Thoracic aorta (tissue), 2 donors: ENCODE measurements around the gene RASGRF1. TPM values are rescaled to one million over a fixed set of nuclear protein-coding genes. Genes with fewer than 3 reads are reported as not detected.
A peak's percentile ranks its signal among the peaks of the same experiment; 100 is the strongest.

Experiments
- ATAC-seq: fragments of 150-250 bp; one replicate; pipeline ENCODE4 v1.8.0; 2017; ENCODE audit warnings: low read depth; ENCODE audit not compliant: insufficient number of reproducible peaks, low FRiP score
- DNase-seq: peaks from one replicate; pipeline ENCODE4 v3.0.0-alpha.2; 2020; ENCODE audit warnings: low spot score
- H3K27ac ChIP-seq, 2 donors: fragments of 200-600 bp; sonication (generic); 1 replicate in 1 of 2; 2 replicates in 1 of 2; pipeline ENCODE4 v1.5.1; 2016; ENCODE audit warnings: mild to moderate bottlenecking in 2 of 2, moderate library complexity in 2 of 2
- H3K27me3 ChIP-seq: fragments of 200-600 bp; sonication (generic); replicated peaks from 2 replicates; pipeline ENCODE4 v1.6.0; 2016; ENCODE audit warnings: mild to moderate bottlenecking; ENCODE audit not compliant: insufficient read depth
- H3K36me3 ChIP-seq: fragments of 200-600 bp; sonication (generic); one replicate; pipeline ENCODE4 v1.5.1; 2016
- H3K4me1 ChIP-seq, 2 donors: fragments of 200-600 bp; sonication (generic); 1 replicate in 1 of 2; 2 replicates in 1 of 2; pipeline versions ENCODE4 v1.5.1 to v1.6.0; 2016; ENCODE audit warnings: low read depth in 2 of 2, mild to moderate bottlenecking in 1 of 2; ENCODE audit not compliant: control insufficient read depth in 1 of 2
- H3K4me3 ChIP-seq: fragments of 200-600 bp; sonication (generic); 2 replicates; pipeline ENCODE4 v1.5.1; 2016; ENCODE audit warnings: mild to moderate bottlenecking
- H3K9me3 ChIP-seq: fragments of 200-600 bp; sonication (generic); 2 replicates; pipeline ENCODE4 v1.5.1; 2016
- total RNA-seq, 2 donors: library from RNA; depleted of rRNA; stranded (reverse); fragments of >200 nt; gene quantifications; one replicate each; pipeline versions ENCODE4 v1.1.0 to v1.2.3, GENCODE V29; 2016
- TF ChIP-seq, protein P1 (sequence below): fragments of 200-600 bp; sonication (generic); IDR thresholded peaks from one replicate; pipeline ENCODE4 v1.5.1; 2019; ENCODE audit warnings: antibody characterized with exemption

Gene RASGRF1
- total RNA-seq, 2 donors from 2014 or later: not detected

DNA sequence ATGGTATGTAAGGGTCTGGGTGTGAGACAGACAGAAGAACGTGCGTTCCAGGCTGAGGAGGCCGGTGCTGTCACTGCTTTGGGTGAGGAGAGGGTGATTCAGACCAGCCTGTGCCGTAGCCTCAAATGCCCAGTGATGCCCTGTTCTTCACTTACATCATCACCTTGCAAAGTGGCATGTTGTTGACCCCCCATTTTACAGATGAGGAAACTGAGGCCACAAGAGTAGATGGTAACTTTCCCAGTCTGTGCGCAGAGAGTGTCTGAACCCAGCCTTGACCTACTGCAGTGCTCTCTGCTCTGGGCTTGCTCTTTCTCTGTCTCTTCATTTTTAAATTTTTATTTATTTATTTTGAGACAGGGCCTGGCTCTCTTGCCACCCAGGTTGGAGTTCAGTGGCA is 144.1 kb downstream of the RASGRF1 start:
- H3K4me3 ChIP-seq: no peak overlapping the region
- H3K27ac ChIP-seq: no peak overlapping the region
- H3K9me3 ChIP-seq: no peaks in the 10 kb centered on the region
- H3K4me1 ChIP-seq: peaks cover 2 to 21% of the 10 kb centered on the region in 2 donors
- DNase-seq: no peak
- TF ChIP-seq, protein P1, sequence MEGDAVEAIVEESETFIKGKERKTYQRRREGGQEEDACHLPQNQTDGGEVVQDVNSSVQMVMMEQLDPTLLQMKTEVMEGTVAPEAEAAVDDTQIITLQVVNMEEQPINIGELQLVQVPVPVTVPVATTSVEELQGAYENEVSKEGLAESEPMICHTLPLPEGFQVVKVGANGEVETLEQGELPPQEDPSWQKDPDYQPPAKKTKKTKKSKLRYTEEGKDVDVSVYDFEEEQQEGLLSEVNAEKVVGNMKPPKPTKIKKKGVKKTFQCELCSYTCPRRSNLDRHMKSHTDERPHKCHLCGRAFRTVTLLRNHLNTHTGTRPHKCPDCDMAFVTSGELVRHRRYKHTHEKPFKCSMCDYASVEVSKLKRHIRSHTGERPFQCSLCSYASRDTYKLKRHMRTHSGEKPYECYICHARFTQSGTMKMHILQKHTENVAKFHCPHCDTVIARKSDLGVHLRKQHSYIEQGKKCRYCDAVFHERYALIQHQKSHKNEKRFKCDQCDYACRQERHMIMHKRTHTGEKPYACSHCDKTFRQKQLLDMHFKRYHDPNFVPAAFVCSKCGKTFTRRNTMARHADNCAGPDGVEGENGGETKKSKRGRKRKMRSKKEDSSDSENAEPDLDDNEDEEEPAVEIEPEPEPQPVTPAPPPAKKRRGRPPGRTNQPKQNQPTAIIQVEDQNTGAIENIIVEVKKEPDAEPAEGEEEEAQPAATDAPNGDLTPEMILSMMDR: no peak
- no peaks in the 10 kb centered on the region for H3K27me3 ChIP-seq
- ATAC-seq: no peak
- H3K36me3 ChIP-seq: no peaks in the 10 kb centered on the region

DNA sequence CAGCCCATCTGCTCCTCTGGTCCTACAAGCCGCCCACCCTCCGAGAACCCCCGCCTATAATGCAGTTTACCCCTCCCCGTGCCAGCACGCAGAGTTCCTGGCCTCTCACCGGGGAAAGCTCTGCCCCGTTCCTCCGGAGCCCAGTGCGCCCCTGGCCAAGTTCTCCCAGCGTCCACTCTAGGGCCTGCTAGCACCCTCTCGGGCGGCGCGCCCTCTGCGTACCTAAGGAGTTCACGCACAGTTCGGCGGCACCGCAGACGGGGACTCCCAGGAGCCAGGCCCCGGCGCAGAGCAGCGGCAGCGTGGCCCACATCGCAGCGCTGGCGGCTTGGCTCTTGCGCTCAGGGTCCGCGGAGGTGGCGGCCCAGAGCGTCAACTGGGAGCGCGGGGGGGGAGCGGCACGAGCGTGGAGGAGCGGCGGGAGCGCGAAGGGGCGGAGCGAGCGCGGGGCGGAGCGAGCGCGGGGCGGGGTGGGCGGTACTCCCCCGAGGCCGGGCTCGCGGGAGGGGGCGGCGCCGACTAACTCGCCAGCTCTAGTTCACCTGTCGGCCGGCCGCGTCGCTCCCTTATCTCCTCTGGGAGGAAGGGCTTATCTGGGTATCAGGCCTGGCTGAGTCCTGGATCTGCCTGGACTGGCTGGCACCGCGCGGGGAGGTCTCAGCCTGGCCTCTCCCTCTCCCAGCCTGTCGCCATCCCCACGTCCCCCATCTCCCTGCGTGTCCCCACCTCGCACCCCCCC is 145.7 kb downstream of the RASGRF1 start, which contains the start of gene CTSH:
Gene CTSH (minus strand): TSS at position 378 of the 739 bp plus-strand sequence. CDS start 65 bp downstream, at position 313.
- ATAC-seq: peak; percentile 70
- no peaks in the 10 kb centered on the region for H3K27me3 ChIP-seq

DNA sequence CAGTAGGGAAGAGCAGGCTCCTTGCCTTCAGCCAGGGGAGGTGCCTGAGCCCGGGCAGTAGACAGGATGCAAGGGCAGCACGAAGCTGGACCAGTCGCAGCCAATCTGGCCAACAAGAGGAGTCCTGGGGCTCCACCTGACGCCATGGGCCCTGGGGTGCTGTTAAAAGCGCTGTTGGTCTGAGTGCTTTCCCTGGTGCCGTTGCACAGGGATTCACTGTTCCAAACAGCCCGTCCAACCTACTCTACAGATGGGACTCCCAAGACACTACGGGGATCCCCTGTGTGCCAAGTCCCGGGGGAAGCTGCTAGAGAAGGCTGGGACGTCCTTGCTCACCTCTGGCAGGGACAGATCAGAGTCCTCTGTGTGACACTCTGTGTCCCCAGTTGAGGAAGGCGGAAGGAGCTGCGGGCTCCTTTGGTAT is 146.4 kb downstream of the RASGRF1 start:
- H3K4me1 ChIP-seq: peaks cover 0 to 23% of the 10 kb centered on the region in 2 donors
- no peaks in the 10 kb centered on the region for H3K27me3 ChIP-seq
- H3K27ac ChIP-seq: peak overlapping the region in 1 of 2 donors; percentile 12
- TF ChIP-seq, protein P1: no peak
- H3K9me3 ChIP-seq: no peaks in the 10 kb centered on the region
- ATAC-seq: no peak
- H3K36me3 ChIP-seq: no peaks in the 10 kb centered on the region
- DNase-seq: no peak
- H3K4me3 ChIP-seq: peak overlapping the region; percentile 90

More for the DNA sequence above, 145.7 kb downstream of the RASGRF1 start, which contains the start of gene CTSH:
- Histone ChIP-seq H3K36me3 (no peaks in the 10 kb centered on the region), H3K9me3 (no peaks in the 10 kb centered on the region), H3K4me1 (peaks cover 0 to 20% of the 10 kb centered on the region in 2 donors), H3K27ac (peak within 1 kb of the TSS in 1 of 2 donors; percentile 16), H3K4me3 (peak within 1 kb of the TSS; percentile 90)
- no peak for DNase-seq
- TF ChIP-seq, protein P1: no peak

DNA sequence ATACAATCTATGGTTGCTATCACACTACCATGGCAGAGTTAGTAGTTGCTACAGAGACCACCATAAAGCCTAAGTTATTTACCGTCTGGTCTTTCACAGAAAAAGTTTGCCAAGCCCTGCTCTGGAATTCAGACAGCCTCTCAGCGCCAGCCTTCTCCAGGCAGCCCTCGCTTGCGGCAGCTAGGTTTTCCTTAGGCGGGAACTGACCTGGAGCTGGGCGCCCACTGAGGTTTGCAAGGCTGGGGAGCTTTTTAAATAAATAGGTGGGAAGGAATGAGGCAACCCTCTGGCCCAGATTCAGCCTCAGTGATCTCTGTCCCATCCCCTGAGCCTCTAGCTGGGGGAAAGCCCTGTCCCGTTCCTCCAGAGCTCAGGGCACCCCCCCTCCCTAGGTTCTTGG is 146.9 kb downstream of the RASGRF1 start:
- H3K4me1 ChIP-seq: peaks cover 0 to 23% of the 10 kb centered on the region in 2 donors
- no peaks in the 10 kb centered on the region for H3K36me3 ChIP-seq
- ATAC-seq (no peak), DNase-seq (no peak)
- TF ChIP-seq, protein P1: no peak
- peak overlapping the region; percentile 90 for H3K4me3 ChIP-seq
- peak overlapping the region in 1 of 2 donors; percentile 12 for H3K27ac ChIP-seq
- no peaks in the 10 kb centered on the region for H3K9me3 ChIP-seq
- no peaks in the 10 kb centered on the region for H3K27me3 ChIP-seq

DNA sequence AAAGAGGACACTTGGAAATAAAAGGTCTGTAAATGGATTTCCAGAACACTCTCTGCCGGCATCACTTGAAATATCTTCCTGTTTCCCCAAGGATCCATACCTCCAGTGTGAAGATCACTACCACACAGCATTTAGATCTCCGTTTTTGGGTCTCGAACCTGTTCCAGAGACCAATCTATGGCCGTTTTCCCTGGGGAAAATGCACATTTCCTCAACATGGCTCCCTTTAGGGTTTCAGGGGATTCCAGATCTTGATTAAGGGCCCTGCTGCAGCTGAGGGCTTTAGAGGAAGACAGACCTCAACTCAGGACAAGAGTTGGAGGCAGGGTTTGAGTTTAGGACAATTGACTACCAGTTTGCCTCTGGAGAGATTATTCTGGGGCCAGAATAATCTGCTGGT is 147.8 kb downstream of the RASGRF1 start:
- no peaks in the 10 kb centered on the region for H3K9me3 ChIP-seq
- TF ChIP-seq, protein P1: no peak
- no peak overlapping the region for H3K4me3 ChIP-seq
- peaks cover 0 to 23% of the 10 kb centered on the region in 2 donors for H3K4me1 ChIP-seq
- no peaks in the 10 kb centered on the region for H3K36me3 ChIP-seq
- ATAC-seq (no peak), DNase-seq (no peak)
- no peak overlapping the region for H3K27ac ChIP-seq
- no peaks in the 10 kb centered on the region for H3K27me3 ChIP-seq
